CD4-positive, alpha-beta T cell treated with Interleukin-2 at 100 ng/mL for 4 hours (primary cell): ENCODE results near the gene PHF3.
"Not testable (repeated sequence)": the region's sequence is repeated elsewhere in the genome, so short reads cannot be mapped to it uniquely, and the experiment has no call there.

Source experiments
- DNase-seq: peaks from one replicate; pipeline ENCODE4 v3.0.0-alpha.2; 2020; ENCODE audit warnings: low spot score

PHF3 gene

DNA sequence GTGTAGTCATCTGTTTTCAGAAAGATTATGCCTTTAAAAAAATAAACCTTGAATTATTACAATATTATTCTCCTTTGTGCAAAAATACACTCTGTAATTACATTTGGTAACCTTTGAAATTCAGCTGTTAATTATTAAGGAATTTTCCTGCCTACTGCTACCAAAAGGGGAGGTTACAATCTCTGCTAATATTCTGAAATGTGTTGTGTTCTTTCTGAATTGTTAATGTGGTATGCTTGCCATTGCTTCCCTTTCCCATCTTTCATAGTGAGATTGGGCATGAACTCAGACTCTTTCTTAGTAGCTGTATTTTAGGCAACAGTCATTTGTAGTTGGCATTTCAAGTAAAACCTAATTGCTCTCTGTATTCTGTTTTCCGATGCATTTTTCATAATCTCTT lies 73.0 kb downstream of the PHF3 start:
- DNase-seq: no peak

DNA sequence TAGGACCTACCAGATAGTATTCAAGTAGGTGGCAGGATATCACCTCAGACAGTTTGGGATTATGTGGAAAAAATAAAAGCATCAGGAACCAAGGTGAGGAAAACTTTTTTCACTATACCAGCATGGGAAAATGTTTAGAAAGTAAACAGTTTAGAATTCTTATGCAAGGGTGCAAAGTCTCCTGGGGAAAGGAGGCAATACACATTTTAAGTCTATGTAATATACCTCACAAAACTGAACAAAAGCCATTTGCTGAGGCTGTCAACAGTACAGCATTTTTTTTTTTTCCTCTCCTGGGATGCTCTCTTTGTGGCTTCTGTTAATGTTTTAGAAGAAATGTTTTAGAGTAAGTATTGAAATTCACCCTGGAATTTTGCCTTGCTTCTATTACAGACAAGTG lies 73.5 kb downstream of the PHF3 start:
- DNase-seq: no peak

DNA sequence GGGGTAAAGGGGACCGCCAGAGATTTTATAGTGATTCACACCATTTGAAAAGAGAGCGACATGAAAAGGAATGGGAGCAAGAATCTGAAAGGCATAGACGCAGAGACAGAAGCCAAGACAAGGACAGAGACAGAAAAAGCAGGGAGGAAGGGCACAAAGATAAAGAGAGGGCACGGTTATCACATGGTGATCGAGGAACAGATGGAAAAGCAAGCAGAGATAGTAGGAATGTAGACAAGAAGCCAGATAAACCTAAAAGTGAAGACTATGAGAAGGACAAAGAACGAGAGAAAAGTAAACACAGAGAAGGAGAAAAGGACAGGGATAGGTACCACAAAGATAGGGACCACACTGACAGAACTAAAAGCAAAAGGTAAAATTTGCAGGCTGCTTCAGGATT lies 77.7 kb downstream of the PHF3 start:
- no peak for DNase-seq

GRCh38 chr6:63714091-63714490 lies 78.5 kb downstream of the PHF3 start:
- DNase-seq: no peak

DNA sequence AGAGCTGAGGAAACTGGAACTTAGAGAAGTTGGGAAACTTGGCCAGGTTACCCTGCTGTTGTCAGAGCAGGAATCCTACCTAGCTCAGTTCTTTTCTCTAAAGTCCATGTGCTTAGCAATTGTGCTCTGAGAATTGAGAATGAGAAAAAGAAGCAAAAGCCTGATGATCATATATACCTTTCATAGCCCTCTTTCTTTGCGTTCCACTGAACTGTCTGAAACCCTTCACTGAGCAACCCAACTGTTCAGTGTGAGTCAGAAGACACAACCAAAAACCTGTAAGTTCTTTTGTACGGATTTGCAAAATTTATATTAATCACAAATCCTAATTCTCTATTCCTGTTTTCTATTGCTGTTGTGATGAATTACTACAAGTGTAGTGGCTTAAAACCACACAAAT lies 80.6 kb downstream of the PHF3 start:
- no peak for DNase-seq

DNA sequence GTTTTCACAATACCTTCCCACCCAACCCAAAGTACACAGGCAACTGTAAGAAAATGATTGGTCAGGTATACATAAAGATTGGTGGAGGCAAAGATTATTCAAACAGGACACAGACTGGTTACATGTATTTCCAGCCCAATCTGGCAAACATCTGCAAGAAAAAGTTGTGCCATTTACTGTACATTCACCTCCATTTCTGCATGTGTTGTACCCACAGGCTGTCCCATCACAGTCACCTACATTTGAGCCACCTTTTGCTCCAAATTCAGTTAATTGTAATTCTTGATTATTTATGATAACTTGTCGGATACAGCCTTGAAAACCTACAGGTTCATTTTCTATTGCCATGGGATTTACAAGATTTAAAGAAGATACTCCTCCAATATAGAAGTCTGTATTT lies 85.6 kb downstream of the PHF3 start:
- no peak for DNase-seq

DNA sequence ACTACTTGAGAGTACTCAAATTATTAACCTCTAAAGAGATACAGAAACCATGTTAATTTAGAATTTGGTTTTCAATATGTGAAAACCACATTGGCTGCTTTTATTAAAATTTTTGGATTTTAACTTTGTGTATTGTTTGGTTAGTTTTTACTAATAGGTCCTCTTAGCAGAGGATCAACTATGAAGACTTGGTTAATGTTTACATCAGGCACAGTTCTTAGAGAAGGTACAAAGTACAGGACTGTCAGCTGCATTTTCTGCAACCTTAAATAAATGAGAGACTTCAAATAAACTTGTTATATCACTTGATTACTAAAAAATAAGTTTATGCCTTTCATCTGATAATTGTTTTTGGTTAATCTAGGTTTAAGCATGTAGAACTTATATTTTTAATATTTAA lies 89.1 kb downstream of the PHF3 start:
- no peak for DNase-seq

DNA sequence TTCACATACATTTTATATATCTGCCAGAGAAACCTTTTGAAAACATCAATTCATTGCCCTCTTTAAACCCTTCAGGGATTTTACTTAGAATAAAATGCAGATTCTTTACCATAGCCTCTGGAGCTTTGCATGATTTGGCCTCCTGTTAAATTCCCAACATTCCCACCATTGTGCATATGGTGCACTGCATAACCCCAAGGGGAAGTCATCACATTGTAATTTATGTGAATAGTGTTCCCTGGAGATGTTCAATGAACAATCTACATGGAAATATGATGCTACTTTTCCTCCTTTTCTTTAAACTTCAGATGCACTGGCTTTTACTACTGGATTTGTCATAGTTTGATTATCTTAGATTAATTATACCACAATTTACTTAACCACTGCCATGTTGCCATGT lies 94.7 kb downstream of the PHF3 start:
- DNase-seq: no peak

- no peak for DNase-seq
Observed at GRCh38 chr6:63731930-63732329, 96.3 kb downstream of the PHF3 start.

- DNase-seq: no peak
Observed at GRCh38 chr6:63732336-63732735, 96.7 kb downstream of the PHF3 start.

GRCh38 chr6:63734923-63735322 lies 99.3 kb downstream of the PHF3 start:
- DNase-seq: no peak

DNA sequence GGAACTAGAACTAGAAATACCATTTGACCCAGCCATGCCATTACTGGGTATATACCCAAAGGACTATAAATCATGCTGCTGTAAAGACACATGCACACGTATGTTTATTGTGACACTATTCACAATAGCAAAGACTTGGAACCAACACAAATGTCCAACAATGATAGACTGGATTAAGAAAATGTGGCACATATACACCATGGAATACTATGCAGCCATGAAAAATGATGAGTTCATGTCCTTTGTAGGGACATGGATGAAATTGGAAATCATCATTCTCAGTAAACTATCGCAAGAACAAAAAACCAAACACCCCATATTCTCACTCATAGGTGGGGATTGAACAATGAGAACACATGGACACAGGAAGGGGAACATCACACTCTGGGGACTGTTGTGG lies 102.6 kb downstream of the PHF3 start:
- DNase-seq: not testable (repeated sequence)

DNA sequence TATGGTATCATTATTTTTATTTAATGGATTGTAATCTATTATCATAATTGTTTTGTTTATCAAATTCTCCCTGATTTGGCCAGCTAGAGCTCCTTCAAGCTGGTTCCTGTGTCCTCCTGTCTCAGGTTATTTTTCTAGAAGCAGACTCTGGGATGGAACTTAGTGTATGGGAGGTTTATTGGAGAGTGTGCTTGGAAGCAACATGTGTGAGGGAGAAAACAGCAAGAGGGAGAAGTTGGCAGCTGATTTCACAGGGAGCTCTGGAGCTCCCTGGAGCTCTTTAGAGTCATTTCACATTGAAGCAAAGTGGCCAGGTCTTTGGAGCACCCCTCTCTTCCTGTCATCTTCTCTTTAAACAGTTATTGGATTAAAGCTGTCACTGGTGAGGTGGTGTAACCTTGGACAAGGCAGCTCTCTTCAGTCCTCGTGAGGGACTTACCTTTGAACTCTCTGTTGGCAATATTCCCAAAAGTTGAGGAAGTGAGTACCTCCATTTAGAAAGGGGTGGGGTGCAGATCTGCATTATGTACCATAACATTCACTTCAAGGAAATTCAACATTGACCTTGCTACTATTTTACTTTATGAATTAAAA lies 103.6 kb downstream of the PHF3 start:
- no peak for DNase-seq

DNA sequence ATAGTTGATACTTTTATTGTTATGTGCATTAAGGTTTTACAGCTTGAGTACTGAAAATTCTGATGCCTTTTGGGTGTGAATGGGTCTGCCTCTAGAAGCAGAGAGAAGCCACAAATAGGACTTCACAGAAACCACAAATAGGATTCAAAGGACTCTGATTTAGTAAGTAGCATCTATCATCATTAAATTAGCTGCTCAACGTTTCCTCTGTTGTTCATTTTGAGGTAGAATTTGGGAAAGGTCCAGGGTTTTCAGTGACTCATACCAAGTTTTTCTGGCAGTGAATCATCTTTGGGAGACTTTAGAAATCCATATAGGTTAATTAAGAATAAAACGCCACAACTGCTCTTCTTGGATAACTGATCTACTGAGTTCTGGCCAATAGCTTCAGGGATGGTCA lies 105.1 kb downstream of the PHF3 start:
- no peak for DNase-seq

- no peak for DNase-seq
Observed at GRCh38 chr6:63742060-63742459, 106.5 kb downstream of the PHF3 start.

DNA sequence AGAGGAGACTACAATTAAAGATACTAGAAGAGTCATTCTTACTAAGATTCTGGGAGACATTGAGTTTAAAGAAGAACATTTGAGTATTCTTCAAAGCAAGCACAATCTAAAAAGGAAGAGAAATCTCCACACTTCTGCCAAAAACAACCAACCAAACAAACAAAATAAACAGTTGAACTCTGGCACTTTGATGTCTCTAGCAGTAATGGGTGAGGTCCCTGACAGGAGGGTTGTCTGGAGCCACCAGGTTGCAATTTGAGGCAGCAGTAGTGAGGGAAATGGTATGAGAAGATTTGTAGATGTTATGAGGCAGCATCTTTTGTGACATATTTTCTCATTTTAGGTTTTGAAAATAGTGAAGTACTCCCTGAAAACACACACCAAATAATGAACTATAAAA lies 108.1 kb downstream of the PHF3 start:
- DNase-seq: no peak

GRCh38 chr6:63744810-63745209 lies 109.2 kb downstream of the PHF3 start:
- no peak for DNase-seq

GRCh38 chr6:63745784-63746183 lies 110.2 kb downstream of the PHF3 start:
- DNase-seq: no peak

- DNase-seq: no peak
Observed at GRCh38 chr6:63750400-63750799, 114.8 kb downstream of the PHF3 start.

DNA sequence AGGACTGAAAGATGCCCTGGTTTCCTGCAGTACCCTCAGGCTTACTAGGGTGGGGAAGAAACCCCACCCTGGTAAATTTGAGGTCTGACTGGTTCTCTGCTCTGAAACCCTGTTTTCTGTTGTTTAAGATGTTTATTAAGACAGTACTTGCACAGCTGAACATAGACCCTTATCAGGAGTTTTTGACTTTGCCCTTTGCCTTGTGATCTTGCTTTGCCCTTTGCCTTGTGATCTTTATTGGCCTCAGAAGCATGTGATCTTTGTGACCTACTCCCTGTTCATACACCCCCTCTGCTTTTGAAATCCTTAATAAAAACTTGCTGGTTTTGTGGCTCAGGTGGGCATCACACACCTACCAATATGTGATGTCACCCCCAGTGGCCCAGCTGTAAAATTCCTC lies 121.7 kb downstream of the PHF3 start:
- not testable (repeated sequence) for DNase-seq

- no peak for DNase-seq
Observed at GRCh38 chr6:63757826-63758225, 122.2 kb downstream of the PHF3 start.

- no peak for DNase-seq
Observed at GRCh38 chr6:63759605-63760105, 124.1 kb downstream of the PHF3 start.

DNA sequence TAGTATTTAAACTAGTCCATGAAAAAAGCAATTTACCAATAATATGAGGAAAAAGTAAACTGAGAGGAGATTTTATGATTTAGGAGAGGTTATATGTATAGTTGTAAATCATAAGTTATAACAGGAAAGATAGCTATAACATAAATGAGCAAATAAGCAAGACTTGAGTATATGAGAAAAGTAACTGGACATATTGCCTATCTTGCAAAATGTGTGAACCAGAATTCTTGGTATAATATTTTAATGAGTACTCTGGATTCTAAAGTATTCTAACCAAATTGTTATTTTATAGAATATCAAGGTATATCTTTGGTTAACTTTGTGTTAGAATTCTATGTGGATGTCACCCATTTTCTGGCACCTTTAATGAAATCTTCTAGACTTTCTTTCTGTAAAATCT lies 124.6 kb downstream of the PHF3 start:
- DNase-seq: no peak

- peak; percentile 73 for DNase-seq
Observed at GRCh38 chr6:63764318-63764916, 128.8 kb downstream of the PHF3 start.
